ENCODE measurements around the gene TENT4A.

Gene TENT4A

GRCh38 chr5:6753851-6754250, 40.6 kb downstream of the TENT4A start:
- H3K27me3 Mint-ChIP-seq (ENCODE audit: low read depth): no peaks in the 10 kb centered on the region
- H3K36me3 Mint-ChIP-seq (ENCODE audit: low read depth): peaks cover 53% of the 10 kb centered on the region
- H3K4me3 Mint-ChIP-seq: no peak overlapping the region
- H3K4me1 Mint-ChIP-seq (ENCODE audit: low read depth): peaks cover 1% of the 10 kb centered on the region
- no peaks in the 10 kb centered on the region for H3K9me3 Mint-ChIP-seq
- no peak overlapping the region for H3K27ac Mint-ChIP-seq

- Mint-ChIP-seq H3K27me3 (ENCODE audit: low read depth) (no peaks in the 10 kb centered on the region), H3K4me3 (no peak overlapping the region), H3K9me3 (no peaks in the 10 kb centered on the region), H3K27ac (no peak overlapping the region), H3K36me3 (ENCODE audit: low read depth) (peaks cover 48% of the 10 kb centered on the region), H3K4me1 (ENCODE audit: low read depth) (peaks cover 1% of the 10 kb centered on the region)
Observed at GRCh38 chr5:6754766-6755165, 41.5 kb downstream of the TENT4A start.

- Mint-ChIP-seq H3K36me3 (ENCODE audit: low read depth) (peaks cover 48% of the 10 kb centered on the region), H3K4me1 (ENCODE audit: low read depth) (peaks cover 1% of the 10 kb centered on the region), H3K27ac (no peak overlapping the region), H3K4me3 (no peak overlapping the region), H3K9me3 (no peaks in the 10 kb centered on the region), H3K27me3 (ENCODE audit: low read depth) (no peaks in the 10 kb centered on the region)
Observed at GRCh38 chr5:6755519-6755918, 42.3 kb downstream of the TENT4A start.

GRCh38 chr5:6755941-6756340, 42.7 kb downstream of the TENT4A start:
- Mint-ChIP-seq H3K9me3 (no peaks in the 10 kb centered on the region), H3K36me3 (ENCODE audit: low read depth) (peaks cover 48% of the 10 kb centered on the region), H3K27ac (no peak overlapping the region), H3K4me3 (no peak overlapping the region), H3K27me3 (ENCODE audit: low read depth) (no peaks in the 10 kb centered on the region), H3K4me1 (ENCODE audit: low read depth) (peaks cover 1% of the 10 kb centered on the region)

- Mint-ChIP-seq H3K9me3 (no peaks in the 10 kb centered on the region), H3K4me3 (no peak overlapping the region), H3K27me3 (ENCODE audit: low read depth) (no peaks in the 10 kb centered on the region)
Observed at GRCh38 chr5:6757414-6757969, 44.3 kb downstream of the TENT4A start.

DNA sequence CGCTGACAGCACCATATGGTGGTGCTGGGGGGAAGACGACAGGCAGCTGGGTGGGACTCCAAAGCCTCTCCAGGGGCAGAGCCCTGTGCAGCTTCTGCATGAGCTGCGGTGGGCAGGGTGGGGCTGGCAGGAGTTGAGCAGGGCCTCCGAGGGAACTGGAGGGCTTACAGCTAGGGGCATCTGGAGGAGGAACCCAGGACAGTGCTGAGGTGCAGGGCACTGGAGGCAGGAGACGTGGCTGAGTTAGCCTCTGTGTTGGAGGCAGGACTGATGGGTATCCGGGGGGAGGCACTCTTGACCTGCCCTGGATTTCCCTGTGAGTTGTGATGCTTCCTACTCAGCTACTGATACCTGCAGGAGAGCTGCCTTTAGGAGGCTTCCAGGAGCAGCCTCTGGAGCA, 45.0 kb downstream of the TENT4A start:
- H3K9me3 Mint-ChIP-seq: no peaks in the 10 kb centered on the region
- peaks cover 32% of the 10 kb centered on the region for H3K36me3 Mint-ChIP-seq (ENCODE audit: low read depth)
- no peaks in the 10 kb centered on the region for H3K4me1 Mint-ChIP-seq (ENCODE audit: low read depth)

More at GRCh38 chr5:6757414-6757969, 44.3 kb downstream of the TENT4A start:
- H3K27ac Mint-ChIP-seq: no peak overlapping the region
- peaks cover 37% of the 10 kb centered on the region for H3K36me3 Mint-ChIP-seq (ENCODE audit: low read depth)
- H3K4me1 Mint-ChIP-seq (ENCODE audit: low read depth): no peaks in the 10 kb centered on the region

DNA sequence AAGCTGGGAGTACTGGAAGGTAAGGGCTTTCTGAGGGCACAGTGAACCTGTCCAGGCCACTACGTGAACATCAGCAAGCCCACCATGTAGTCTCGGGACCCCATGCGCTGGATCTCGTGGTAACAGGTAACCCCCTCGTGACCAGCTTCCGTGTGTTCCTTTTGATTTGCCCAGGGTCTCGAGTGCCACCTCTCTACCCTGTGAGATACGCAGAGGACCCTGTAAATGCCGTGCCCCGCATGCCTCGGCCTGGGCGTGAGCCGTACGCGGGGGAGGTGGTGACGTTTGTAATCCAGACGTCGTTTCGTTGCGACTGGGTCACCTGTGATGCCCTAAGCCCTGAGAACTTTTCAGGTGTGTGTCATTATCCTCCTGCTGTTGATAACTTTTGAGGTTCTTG, 45.5 kb downstream of the TENT4A start:
- Mint-ChIP-seq H3K36me3 (ENCODE audit: low read depth) (peaks cover 29% of the 10 kb centered on the region), H3K27ac (no peak overlapping the region)

More for the DNA sequence above, 45.0 kb downstream of the TENT4A start:
- no peak overlapping the region for H3K27ac Mint-ChIP-seq
- no peaks in the 10 kb centered on the region for H3K27me3 Mint-ChIP-seq (ENCODE audit: low read depth)
- H3K4me3 Mint-ChIP-seq: no peak overlapping the region

GRCh38 chr5:6759401-6759800, 46.2 kb downstream of the TENT4A start:
- Mint-ChIP-seq H3K27me3 (ENCODE audit: low read depth) (no peaks in the 10 kb centered on the region), H3K9me3 (no peaks in the 10 kb centered on the region), H3K27ac (no peak overlapping the region), H3K36me3 (ENCODE audit: low read depth) (peaks cover 24% of the 10 kb centered on the region), H3K4me1 (ENCODE audit: low read depth) (no peaks in the 10 kb centered on the region), H3K4me3 (no peak overlapping the region)

More for the DNA sequence above, 45.5 kb downstream of the TENT4A start:
- H3K27me3 Mint-ChIP-seq (ENCODE audit: low read depth): no peaks in the 10 kb centered on the region
- no peaks in the 10 kb centered on the region for H3K9me3 Mint-ChIP-seq
- H3K4me3 Mint-ChIP-seq: no peak overlapping the region
- H3K4me1 Mint-ChIP-seq (ENCODE audit: low read depth): no peaks in the 10 kb centered on the region

DNA sequence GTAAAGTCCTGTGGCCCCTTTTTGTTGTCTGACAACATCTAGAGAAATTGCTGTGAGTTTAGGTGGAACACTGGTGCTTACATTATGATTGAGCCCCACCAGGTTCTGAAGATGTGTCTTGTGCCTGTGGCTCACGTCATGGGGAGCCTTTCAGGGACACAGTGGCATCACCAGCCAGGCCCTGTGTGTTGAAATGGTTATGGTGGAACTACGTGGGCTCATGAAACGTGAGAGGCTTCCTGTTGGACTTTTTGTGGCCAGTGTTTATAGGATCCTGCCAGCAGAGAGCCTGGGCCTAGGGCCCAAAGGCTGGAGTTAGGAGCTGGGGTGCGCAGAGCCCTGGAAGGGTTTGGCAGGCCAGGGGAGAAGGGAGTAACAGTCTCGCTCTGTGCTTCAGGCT, 46.8 kb downstream of the TENT4A start:
- Mint-ChIP-seq H3K4me1 (ENCODE audit: low read depth) (no peaks in the 10 kb centered on the region), H3K9me3 (no peaks in the 10 kb centered on the region), H3K4me3 (no peak overlapping the region), H3K27me3 (ENCODE audit: low read depth) (no peaks in the 10 kb centered on the region), H3K27ac (no peak overlapping the region), H3K36me3 (ENCODE audit: low read depth) (peaks cover 19% of the 10 kb centered on the region)

GRCh38 chr5:6760686-6761085, 47.5 kb downstream of the TENT4A start:
- Mint-ChIP-seq H3K27ac (no peak overlapping the region), H3K36me3 (ENCODE audit: low read depth) (peaks cover 14% of the 10 kb centered on the region), H3K4me3 (no peak overlapping the region), H3K9me3 (no peaks in the 10 kb centered on the region), H3K27me3 (ENCODE audit: low read depth) (no peaks in the 10 kb centered on the region), H3K4me1 (ENCODE audit: low read depth) (peaks cover under 1% of the 10 kb centered on the region)

- Mint-ChIP-seq H3K4me3 (no peak overlapping the region), H3K9me3 (no peaks in the 10 kb centered on the region), H3K4me1 (ENCODE audit: low read depth) (peaks cover 2% of the 10 kb centered on the region), H3K27ac (no peak overlapping the region), H3K27me3 (ENCODE audit: low read depth) (no peaks in the 10 kb centered on the region), H3K36me3 (ENCODE audit: low read depth) (peaks cover 7% of the 10 kb centered on the region)
Observed at GRCh38 chr5:6761333-6761732, 48.1 kb downstream of the TENT4A start.

DNA sequence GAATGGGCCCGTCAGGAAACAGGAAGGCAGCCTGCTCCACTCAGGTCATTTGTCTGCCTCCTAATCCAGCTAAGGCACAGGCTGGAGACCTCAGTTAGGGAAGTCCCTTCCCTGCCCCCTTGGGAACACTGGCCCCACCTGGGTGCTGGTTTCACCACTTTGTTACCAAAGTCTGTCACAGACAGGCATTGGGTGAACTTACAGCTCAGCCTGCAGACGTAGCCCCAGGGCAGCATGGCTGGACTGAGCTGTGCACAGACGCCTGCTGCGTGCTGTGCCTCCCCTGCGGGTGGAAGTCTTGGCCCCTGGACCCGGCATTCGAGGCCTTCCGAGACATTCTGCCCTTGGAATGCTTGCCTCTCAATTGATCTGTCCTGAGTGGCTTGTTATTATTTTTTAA, 48.9 kb downstream of the TENT4A start:
- peaks cover 2% of the 10 kb centered on the region for H3K4me1 Mint-ChIP-seq (ENCODE audit: low read depth)
- H3K9me3 Mint-ChIP-seq: no peaks in the 10 kb centered on the region
- H3K36me3 Mint-ChIP-seq (ENCODE audit: low read depth): peaks cover 5% of the 10 kb centered on the region
- H3K27me3 Mint-ChIP-seq (ENCODE audit: low read depth): no peaks in the 10 kb centered on the region
- no peak overlapping the region for H3K27ac Mint-ChIP-seq
- H3K4me3 Mint-ChIP-seq: no peak overlapping the region

DNA sequence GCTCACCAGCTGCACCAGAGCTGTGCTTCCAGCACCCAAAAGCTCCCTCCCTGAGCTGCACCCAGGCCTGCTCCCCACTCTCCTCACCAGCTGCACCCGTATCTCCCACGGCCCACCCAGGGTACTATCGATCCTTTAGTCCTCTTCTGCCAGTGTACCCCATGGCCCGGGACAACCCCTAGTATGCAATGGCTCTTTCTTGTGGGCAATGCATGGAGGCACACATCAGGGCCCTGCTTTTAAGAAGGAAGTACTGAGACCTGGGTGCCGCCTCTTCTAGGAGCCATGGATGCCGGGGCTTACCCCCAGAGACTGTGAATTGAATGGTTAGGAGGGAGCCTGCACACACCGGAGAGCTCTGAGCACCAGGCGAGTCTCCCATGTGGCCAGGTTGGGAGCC, 49.5 kb downstream of the TENT4A start:
- H3K4me1 Mint-ChIP-seq (ENCODE audit: low read depth): peaks cover 2% of the 10 kb centered on the region
- H3K4me3 Mint-ChIP-seq: no peak overlapping the region
- no peak overlapping the region for H3K27ac Mint-ChIP-seq
- no peaks in the 10 kb centered on the region for H3K9me3 Mint-ChIP-seq
- peaks cover 5% of the 10 kb centered on the region for H3K36me3 Mint-ChIP-seq (ENCODE audit: low read depth)
- no peaks in the 10 kb centered on the region for H3K27me3 Mint-ChIP-seq (ENCODE audit: low read depth)

- H3K4me3 Mint-ChIP-seq: no peak overlapping the region
- H3K36me3 Mint-ChIP-seq (ENCODE audit: low read depth): peaks cover 5% of the 10 kb centered on the region
- H3K9me3 Mint-ChIP-seq: no peaks in the 10 kb centered on the region
- no peaks in the 10 kb centered on the region for H3K27me3 Mint-ChIP-seq (ENCODE audit: low read depth)
- H3K27ac Mint-ChIP-seq: no peak overlapping the region
- peaks cover 2% of the 10 kb centered on the region for H3K4me1 Mint-ChIP-seq (ENCODE audit: low read depth)
Observed at GRCh38 chr5:6763191-6763590, 50.0 kb downstream of the TENT4A start.

DNA sequence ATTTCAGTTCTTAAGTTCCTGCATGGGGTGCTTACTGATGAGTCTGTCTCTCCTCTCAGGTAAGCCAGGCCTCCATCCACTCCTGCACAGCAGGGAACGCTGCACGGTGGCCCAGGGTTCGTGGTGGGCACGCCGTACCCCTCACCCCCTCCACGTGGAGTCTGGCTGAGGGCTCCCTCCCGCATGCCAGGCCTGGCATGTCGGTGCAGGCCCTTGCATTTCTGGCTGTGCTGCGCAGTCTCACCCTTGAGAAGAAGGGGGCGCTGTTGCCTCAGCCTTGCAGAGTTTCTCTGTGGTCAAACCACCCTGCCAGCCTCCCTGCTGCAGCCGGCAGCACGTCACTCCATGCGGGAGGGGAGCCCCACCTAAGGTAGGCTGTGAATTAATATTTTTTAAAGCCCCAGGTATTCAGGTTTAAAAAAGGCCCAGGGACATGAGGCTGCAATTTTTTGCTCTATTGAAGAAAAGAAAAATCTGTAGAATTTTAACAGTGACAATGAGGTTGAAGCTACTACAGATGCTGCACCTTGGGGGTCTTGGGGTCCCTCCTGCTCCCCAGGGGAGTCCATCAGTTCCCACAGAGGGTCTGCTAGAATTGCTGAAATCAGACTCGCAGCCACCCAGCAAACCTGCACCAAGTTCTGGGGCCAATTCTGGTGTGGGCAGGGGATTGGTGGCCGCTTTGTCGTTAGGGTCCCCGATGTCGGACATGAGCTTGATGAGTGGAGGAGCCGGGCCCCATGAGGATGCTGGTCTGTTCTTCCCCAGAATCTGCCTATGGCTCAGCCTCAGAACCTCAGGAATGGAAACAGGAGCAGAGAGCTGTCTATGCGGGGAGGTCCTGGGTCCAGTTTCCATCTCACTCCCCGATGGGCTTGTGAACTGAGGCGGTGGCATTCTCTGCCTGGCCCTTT, 52.6 kb downstream of the TENT4A start:
- H3K9me3 Mint-ChIP-seq: no peaks in the 10 kb centered on the region
- H3K4me3 Mint-ChIP-seq: no peak overlapping the region
- H3K27ac Mint-ChIP-seq: no peak overlapping the region
- no peaks in the 10 kb centered on the region for H3K27me3 Mint-ChIP-seq (ENCODE audit: low read depth)
- H3K4me1 Mint-ChIP-seq (ENCODE audit: low read depth): peaks cover 2% of the 10 kb centered on the region
- peaks cover 2% of the 10 kb centered on the region for H3K36me3 Mint-ChIP-seq (ENCODE audit: low read depth)
